Body of pancreas (tissue), 4 donors: Measurements from ENCODE around the gene ST6GAL1. TPM values are rescaled to one million over a fixed set of nuclear protein-coding genes. Genes with fewer than 3 reads are reported as not detected.
A peak's percentile ranks its signal among the peaks of the same experiment; 100 is the strongest.

Source experiments
- ATAC-seq: fragments of 150-250 bp; one replicate; pipeline ENCODE4 v1.9.1; 2016
- DNase-seq, 4 donors: peaks; one replicate each; pipeline ENCODE4 v3.0.0-alpha.2; 2019
- H3K27ac ChIP-seq, 4 donors: fragments of 200-600 bp; sonication (generic); 1 replicate in 3 of 4; 2 replicates in 1 of 4; pipeline versions ENCODE4 v1.5.1 to v1.6.1; 2016 to 2019; ENCODE audit warnings: mild to moderate bottlenecking in 1 of 4, mixed read lengths in 1 of 4, moderate library complexity in 1 of 4
- H3K27me3 ChIP-seq, 2 donors: fragments of 200-600 bp; sonication (generic); one replicate each; pipeline ENCODE4 v1.6.0; 2016; ENCODE audit warnings: mild to moderate bottlenecking in 1 of 2
- H3K36me3 ChIP-seq, 2 donors: fragments of 200-600 bp; sonication (generic); replicated peaks in 1 of 2; 2 replicates each; pipeline ENCODE4 v1.5.1; 2016; ENCODE audit warnings: low read depth in 2 of 2; ENCODE audit not compliant: insufficient read depth in 1 of 2
- H3K4me1 ChIP-seq: fragments of 200-600 bp; sonication (generic); one replicate; pipeline ENCODE4 v1.6.0; 2016
- H3K4me3 ChIP-seq, 2 donors: fragments of 200-600 bp; sonication (generic); 1 replicate in 1 of 2; 2 replicates in 1 of 2; pipeline ENCODE4 v1.5.1; 2016 to 2019
- H3K9me3 ChIP-seq, 3 donors: fragments of 200-600 bp; sonication (generic); 1 replicate in 2 of 3; 2 replicates in 1 of 3; pipeline ENCODE4 v1.5.1; 2016
- POLR2A ChIP-seq, 3 donors: fragments of 450-650 bp; IDR thresholded peaks; one replicate each; pipeline ENCODE4 v1.6.1; 2016; ENCODE audit warnings: antibody characterized with exemption in 3 of 3, mild to moderate bottlenecking in 2 of 3
- WGBS, 2 donors: methylation state at CpG; one replicate each; pipeline ENCODE4 v1.1.5; 2017; 5-methylcytosine and 5-hydroxymethylcytosine counted together
- intact Hi-C: fragments of 100-400 bp; cut with DNase I; formaldehyde crosslinking; loops from one replicate; pipeline ENCODE4 v1.15.1; 2023
- total RNA-seq, 2 donors: library from RNA; depleted of rRNA; stranded (reverse); fragments of >200 nt; gene quantifications; one replicate each; pipeline ENCODE4 v1.1.0, GENCODE V29; 2016
- TF ChIP-seq, protein P1 (sequence below), 7 experiments: fragments of 450-650 bp in 4 of 7; fragments of 200-600 bp in 3 of 7; sonication (generic) in 3 of 7; IDR thresholded peaks; one replicate each; pipeline ENCODE4 v1.5.1; 2016 to 2019; ENCODE audit warnings: antibody characterized with exemption in 7 of 7

Gene ST6GAL1
- total RNA-seq, 2 donors from 2014 or later, result 10.2 to 12.2 TPM

DNA sequence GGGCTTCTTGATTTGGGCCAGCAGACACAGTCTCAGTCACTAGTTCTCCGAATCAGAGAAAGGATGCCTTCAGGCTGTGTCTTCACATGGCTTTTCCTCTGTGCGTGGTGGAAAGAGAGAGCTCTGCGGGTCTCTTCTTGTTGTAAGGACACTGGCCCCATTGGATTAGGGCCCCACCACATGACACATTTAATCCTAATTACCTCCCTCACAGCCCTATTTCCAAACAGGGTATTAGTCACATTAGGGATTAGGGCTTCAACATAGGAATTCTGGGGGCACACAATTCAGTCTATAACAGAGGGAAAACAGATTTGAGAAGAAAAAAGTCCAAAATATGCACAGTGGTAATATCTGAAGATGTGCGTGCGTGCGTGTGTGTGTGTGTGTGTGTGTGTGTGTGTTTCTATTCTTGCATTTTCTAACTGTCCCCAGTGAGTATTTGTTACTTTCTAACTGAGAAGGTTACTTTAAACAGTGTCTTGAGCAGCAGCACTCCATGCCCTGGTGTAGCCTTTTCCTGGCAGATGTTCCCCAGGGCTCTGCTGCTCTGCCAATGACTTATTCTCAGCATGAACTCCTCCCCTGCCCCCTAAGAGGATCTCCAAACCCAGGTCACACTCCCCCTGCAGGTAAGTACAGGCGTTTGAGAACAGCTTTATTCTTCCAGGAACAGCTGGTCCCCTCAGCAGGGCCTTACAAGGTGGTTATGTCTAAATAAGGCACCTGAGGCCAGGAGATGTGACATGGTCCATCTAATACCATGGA lies 136.1 kb downstream of the ST6GAL1 start:
- H3K27me3 ChIP-seq, result no peaks in the 10 kb centered on the region
- TF ChIP-seq POLR2A (IDR thresholded peaks at IDR 0.05), result no peak
- TF ChIP-seq, protein P1, sequence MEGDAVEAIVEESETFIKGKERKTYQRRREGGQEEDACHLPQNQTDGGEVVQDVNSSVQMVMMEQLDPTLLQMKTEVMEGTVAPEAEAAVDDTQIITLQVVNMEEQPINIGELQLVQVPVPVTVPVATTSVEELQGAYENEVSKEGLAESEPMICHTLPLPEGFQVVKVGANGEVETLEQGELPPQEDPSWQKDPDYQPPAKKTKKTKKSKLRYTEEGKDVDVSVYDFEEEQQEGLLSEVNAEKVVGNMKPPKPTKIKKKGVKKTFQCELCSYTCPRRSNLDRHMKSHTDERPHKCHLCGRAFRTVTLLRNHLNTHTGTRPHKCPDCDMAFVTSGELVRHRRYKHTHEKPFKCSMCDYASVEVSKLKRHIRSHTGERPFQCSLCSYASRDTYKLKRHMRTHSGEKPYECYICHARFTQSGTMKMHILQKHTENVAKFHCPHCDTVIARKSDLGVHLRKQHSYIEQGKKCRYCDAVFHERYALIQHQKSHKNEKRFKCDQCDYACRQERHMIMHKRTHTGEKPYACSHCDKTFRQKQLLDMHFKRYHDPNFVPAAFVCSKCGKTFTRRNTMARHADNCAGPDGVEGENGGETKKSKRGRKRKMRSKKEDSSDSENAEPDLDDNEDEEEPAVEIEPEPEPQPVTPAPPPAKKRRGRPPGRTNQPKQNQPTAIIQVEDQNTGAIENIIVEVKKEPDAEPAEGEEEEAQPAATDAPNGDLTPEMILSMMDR (IDR thresholded peaks at IDR 0.05), result peak in 1 of 7 experiments; percentile 10
- DNase-seq (peak in 1 of 4 donors; percentile 12), ATAC-seq (no peak)
- 59 to 63% methylated on average over 7 of the region's 7 CpGs for WGBS, 2 donors
- intact Hi-C loops, result no loop called here
- H3K9me3 ChIP-seq, result no peaks in the 10 kb centered on the region
- peaks cover 21% of the 10 kb centered on the region for H3K4me1 ChIP-seq
- no peak overlapping the region for H3K4me3 ChIP-seq
- H3K36me3 ChIP-seq, result no peaks in the 10 kb centered on the region
- H3K27ac ChIP-seq, result no peak overlapping the region

DNA sequence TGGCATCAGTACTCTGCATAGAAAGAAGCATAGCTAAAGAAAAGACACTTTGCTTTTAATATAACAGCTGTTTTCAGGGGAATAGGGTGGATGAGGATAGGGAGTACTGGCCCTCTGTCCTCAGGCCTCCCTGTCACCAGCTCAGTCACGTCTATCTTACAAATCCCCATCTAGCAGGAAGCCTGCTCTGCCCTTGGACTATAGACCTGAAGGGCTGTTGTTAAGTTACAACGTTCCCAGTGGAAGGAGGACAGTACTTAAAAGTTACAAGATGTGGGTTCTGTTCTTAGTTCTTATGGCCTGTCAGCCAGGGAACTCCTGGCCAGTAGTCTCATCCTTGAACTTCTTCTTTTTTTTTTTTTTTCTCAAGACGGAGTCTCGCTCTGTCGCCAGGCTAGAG lies 138.5 kb downstream of the ST6GAL1 start:
- Histone ChIP-seq H3K4me3 (no peak overlapping the region), H3K36me3 (no peaks in the 10 kb centered on the region), H3K4me1 (peaks cover 13% of the 10 kb centered on the region), H3K27ac (no peak overlapping the region), H3K9me3 (no peaks in the 10 kb centered on the region), H3K27me3 (no peaks in the 10 kb centered on the region)
- WGBS, 2 donors, result 72 to 88% methylated on average over 5 of the region's 5 CpGs
- ATAC-seq (no peak), DNase-seq (no peak)
- intact Hi-C loops, result no loop called here
- no peak for TF ChIP-seq POLR2A (IDR thresholded peaks at IDR 0.05)
- TF ChIP-seq, protein P1 (IDR thresholded peaks at IDR 0.05), result no peak

DNA sequence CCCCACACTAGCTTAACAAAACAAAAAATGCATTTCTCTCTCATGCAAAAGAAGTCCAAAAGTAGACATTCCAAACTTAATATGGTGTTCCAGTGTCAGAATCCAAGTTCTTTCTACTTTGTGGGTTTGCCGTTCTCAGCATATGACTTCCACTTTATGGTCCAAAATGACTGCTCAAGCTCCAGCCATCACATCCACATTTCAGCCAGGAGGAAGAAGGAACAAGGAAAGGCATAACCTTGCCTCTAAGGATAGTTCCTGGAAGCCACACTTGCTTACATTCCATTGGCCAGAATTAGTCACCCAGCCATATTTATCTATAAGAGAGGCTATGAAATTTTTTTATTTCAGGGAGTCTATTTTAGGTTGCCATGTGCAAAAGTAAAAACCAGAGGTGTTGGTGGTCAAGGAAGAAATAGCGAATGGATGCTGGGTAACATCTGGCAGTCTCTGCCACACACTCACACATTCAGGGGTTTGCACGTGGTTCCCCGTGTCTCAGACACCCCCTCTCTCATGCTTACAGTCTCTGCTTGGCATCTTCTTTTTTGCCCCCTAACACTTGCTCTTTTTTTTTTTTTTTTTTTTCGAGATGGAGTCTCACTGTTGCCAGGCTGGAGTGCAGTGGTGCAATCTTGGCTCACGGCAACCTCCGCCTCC lies 139.7 kb downstream of the ST6GAL1 start:
- H3K4me3 ChIP-seq, result no peak overlapping the region
- 80 to 84% methylated on average over 7 of the region's 7 CpGs for WGBS, 2 donors
- H3K9me3 ChIP-seq, result no peaks in the 10 kb centered on the region
- TF ChIP-seq, protein P1 (IDR thresholded peaks at IDR 0.05), result no peak
- TF ChIP-seq POLR2A (IDR thresholded peaks at IDR 0.05), result no peak
- no peak overlapping the region for H3K27ac ChIP-seq
- ATAC-seq, result no peak
- no peaks in the 10 kb centered on the region for H3K27me3 ChIP-seq
- DNase-seq, result no peak
- intact Hi-C loops, result no loop called here
- no peaks in the 10 kb centered on the region for H3K36me3 ChIP-seq
- peaks cover 3% of the 10 kb centered on the region for H3K4me1 ChIP-seq

DNA sequence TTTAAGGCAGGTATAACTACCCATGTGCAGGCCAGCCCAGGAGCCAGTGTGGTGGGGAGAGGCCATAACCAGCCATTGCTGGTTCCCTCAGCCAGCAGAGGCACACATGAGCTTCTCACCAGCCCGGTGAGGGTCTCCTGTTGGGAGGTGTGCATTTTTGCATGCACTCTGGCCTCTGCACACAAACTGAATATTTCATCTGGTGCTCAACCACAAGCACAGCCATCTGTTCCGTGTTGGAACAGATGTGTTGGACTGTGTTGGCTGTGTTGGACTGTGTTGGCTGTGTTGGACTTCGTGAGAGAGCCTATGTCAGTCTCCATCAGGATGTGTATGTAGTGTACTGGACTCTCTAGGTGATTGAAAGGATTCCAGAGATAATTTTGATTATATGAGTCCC lies 141.8 kb downstream of the ST6GAL1 start:
- intact Hi-C loops, result no loop called here
- no peaks in the 10 kb centered on the region for H3K4me1 ChIP-seq
- 60 to 63% methylated on average over 1 to 3 of the region's 3 CpGs for WGBS, 2 donors
- TF ChIP-seq, protein P1 (IDR thresholded peaks at IDR 0.05), result no peak
- TF ChIP-seq POLR2A (IDR thresholded peaks at IDR 0.05), result no peak
- no peaks in the 10 kb centered on the region for H3K9me3 ChIP-seq
- ATAC-seq (no peak), DNase-seq (no peak)
- no peaks in the 10 kb centered on the region for H3K36me3 ChIP-seq
- no peak overlapping the region for H3K27ac ChIP-seq
- no peaks in the 10 kb centered on the region for H3K27me3 ChIP-seq
- no peak overlapping the region for H3K4me3 ChIP-seq
